DMS53 treated with DMSO at 0.1 percent for 48 hours (cell line): ENCODE data around the gene FBXL19.
A peak's percentile ranks its signal among the peaks of the same experiment; 100 is the strongest.

Experiments used
- DNase-seq: peaks from one replicate; lab custom pipeline; 2025; ENCODE audit not compliant: unreplicated experiment; lab: John Stamatoyannopoulos, UW

The FBXL19 gene

DNA sequence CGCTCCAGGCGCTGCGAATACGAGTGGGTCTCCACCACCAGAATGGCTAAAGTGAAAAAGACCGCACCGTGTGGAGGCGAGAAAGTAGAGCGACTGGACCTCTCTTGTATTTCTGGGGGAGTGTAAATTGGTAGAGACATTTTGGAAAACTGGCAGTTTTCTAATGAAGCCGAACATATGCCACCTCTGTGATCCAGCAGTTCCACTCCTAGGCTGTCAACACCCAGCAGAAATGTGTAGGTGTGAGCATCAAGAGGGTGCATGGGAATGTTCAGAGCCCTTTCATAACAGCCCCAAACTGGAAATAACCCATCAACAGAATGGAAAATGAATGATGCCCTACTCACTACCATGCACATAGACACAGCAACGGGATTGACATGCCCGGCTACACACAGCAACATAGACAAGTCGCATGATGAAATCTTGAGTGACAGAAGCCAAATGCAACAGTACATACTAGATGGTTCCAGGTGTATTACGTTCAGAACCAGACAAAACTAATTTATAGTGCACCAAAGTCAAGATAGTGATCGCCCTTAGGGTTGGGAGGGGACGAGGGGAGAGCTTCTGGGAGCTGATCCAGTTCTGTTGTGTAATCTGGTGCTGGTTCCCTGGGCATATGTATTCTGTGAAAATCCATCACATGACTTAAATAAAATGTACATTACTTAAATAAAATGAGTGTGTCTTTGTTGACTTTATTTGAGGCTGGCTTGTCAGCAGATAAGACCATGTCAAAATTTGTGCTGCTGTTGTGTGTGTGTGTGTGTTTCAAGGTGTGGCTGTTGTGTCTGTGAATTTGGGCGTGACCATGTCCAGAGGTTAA lies 28.6 kb upstream of the FBXL19 start:
- no peak for DNase-seq

DNA sequence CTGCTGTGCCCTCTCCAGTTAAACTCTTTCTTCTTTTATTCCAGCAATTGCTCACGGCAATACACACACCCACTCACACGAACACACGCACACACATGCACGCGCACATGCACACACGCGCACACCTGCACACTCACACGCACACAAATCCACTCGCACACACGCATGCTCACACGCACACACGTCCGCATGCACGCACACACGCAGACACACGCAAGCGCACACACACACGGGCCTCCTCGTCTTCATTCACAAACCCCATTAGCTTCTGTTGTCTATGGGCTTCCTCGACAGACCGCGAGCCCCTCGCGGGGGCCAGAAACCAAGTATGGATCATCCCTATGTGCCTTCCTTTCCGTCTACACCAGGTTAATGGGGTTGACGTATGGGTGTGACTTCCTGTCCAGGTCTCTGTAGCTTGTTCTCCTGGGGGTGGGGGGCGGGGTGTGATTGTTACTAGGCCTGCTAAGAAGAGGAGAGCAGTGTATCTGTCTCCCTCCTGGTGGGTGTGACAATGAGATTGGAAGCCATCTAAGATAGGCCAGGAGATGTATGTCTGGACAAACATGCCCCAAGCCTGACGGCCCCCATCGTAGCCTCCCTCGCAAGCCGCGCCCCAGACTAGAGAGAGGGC lies 27.6 kb upstream of the FBXL19 start:
- no peak for DNase-seq

DNA sequence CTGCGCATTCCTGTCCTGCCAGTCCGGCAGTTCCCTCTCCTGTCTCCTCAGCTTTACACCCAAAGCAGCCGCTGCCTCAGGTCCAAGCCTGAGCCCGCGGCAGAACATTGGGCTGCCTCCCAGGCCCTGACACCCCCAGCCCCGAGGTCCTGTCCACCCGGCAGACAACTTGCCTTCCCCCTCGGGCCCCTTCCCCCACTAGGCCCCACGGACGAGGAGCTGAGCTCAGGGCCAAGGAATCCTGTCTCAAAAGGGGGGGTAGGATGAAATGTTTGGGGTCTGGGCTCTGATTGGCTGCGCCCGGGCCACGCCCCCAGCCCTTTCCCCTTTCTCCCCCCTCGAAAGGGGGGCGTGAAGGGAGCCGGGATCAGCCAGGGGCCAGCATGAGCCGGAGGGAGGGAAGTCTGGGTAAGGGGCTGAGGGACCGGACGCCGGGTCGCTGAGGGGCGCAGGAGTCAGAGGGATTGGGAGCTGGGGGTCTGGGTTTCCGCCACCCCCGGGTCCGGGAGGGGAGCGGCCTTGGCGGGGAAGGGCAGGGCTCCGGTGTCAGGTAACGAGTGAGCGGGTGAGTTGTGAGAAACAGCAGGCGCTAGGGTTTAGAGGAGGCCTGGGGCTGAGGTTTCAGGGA lies 27.0 kb upstream of the FBXL19 start, which contains the start of gene CTF1:
TSS of gene CTF1 (plus strand) at position 354 of the 628 bp plus-strand sequence. CDS start at position 384, 30 bp downstream.
- no peak for DNase-seq

DNA sequence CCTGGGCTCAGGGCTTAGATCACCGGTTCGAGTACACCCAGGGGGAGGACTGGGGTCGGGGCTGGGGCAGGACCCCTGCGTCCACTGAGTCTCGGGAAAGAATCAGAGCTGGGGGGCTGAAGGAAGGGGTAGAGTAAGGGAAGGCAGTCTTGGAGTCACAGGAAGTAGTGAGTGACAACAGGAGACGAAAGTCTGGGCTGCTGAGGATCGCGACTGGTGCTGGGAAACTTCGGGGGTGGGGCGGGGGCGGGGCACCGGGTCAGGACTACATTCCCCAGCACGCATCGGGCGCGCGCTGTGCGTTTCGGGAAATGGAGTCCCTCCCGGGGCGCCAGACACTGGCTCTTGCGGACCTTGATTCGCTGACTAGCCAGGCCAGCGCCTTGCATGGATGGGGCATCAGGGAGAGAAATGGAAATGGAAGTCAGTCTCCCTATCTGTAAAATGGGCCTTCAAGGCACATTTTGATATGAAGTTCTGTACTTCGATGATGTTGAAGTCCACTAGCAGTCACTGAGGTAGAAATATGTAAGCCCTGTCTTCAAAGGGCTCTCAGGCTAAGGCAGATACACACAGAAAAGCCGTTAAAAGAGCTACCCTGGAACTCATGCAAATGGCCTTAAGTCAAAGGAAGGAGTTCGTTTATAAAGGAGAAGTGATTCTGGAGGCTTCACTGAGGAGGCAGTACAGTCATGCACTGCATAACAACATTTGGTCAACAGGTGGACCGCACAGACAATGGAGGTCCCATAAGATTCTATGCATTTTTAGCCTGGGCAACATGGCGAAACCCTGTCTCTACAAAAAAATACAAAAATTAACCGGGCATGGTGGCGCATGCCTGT lies 26.3 kb upstream of the FBXL19 start:
- peak; percentile 28 for DNase-seq

DNA sequence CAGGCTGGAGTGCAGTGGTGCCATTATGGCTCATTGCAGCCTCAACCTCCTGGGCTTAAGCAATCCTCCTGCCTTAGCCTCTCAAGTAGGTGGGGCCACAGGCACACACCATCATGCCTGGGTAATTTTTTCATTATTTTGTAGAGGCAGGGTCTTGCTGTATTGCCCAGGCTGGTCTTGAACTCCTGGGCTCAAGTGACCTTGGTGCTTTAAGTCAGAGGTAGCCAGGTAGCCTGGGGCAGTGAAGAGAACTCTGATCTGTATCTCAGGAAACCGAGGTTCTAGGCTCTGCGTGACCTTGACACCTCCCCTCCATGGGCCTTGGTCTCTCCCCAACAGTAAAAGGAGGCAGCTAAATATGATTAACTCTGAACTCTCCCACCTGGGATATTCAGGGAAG lies 23.6 kb upstream of the FBXL19 start:
- DNase-seq, result no peak

DNA sequence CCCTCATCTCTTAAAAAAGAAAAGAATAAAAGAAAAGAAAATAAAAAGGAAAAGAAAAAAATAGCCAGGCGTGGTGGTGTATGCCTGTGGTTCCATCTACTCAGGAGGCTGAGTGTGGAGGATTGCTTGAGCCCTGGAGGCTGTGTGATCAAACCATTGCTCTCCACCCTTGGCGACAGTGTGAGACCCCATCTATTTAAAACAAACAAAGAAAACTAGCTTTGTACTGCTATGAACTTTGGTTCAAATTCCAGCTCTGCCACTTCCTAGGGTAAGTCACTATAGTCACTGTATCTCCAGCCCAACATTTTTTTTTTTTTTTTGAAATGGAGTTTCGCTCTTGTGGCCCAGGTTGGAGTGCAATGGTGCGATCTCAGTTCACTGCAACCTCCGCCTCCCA lies 22.8 kb upstream of the FBXL19 start:
- DNase-seq, result no peak

DNA sequence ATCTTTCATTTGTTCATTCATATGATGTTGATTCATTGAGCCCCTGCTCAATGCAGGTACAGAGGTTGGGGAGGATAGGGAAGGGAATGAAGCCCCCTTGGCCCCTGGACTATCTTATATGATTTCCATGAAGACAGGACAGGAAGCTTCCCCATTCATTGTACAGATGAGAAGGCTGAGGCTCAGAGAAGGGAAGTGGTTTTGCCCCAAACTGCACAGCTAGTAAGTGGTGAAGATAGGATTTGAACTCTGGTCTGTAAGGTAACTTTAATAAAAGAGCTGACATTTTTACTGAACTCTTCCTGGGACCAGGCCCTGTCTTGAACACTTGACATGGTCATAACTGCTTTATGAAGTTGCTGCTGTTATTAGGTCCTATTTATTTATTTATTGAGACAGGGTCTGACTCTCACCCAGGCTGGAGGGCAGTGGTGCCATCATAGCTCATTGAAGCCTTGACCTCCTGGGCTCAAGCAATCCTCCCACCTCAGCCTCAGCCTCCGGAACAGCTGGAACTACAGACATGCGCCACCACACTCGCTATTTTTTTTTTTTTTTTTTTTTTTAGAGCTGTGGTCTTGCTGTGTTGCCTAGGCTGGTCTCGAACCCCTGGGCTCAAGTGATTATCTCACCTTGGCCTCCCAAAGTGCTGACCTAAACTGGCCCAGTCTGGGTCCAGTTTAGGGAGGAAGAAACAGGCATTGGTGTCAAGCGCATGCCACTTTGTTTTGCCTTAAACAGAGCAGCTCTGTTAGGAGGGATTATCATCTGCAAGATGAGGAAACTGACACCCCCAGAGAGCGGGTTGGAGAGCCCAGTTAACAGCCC lies 22.0 kb upstream of the FBXL19 start:
- DNase-seq, result no peak

DNA sequence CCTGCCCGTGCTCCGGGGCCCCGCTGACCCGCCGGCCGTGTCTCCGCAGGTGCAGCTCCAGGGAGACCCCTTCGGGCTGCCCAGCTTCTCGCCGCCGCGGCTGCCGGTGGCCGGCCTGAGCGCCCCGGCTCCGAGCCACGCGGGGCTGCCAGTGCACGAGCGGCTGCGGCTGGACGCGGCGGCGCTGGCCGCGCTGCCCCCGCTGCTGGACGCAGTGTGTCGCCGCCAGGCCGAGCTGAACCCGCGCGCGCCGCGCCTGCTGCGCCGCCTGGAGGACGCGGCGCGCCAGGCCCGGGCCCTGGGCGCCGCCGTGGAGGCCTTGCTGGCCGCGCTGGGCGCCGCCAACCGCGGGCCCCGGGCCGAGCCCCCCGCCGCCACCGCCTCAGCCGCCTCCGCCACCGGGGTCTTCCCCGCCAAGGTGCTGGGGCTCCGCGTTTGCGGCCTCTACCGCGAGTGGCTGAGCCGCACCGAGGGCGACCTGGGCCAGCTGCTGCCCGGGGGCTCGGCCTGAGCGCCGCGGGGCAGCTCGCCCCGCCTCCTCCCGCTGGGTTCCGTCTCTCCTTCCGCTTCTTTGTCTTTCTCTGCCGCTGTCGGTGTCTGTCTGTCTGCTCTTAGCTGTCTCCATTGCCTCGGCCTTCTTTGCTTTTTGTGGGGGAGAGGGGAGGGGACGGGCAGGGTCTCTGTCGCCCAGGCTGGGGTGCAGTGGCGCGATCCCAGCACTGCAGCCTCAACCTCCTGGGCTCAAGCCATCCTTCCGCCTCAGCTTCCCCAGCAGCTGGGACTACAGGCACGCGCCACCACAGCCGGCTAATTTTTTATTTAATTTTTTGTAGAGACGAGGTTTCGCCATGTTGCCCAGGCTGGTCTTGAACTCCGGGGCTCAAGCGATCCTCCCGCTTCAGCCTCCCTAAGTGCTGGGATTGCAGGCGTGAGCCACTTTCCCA lies 21.1 kb upstream of the FBXL19 start:
- peak; percentile 42 for DNase-seq

DNA sequence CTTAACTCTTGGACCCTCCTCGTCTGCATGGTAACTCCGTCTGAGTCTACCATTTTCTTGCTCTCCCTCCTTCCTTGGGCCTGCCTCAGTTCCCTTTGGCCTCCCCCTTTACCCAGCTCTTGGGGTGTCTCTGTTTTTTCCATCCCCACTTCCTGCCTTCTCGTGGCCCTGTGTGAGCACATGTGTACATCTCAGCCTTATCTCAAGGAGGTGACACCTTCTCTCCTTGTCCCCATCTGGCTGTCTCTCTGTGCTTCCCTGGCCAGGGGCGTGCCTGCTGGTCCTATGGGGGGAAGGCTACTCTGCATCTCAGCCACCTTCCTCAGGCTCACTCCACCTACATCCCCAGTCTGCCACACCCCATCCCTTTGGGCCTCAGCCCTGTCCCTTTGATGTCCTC lies 20.4 kb upstream of the FBXL19 start:
- DNase-seq, result no peak

DNA sequence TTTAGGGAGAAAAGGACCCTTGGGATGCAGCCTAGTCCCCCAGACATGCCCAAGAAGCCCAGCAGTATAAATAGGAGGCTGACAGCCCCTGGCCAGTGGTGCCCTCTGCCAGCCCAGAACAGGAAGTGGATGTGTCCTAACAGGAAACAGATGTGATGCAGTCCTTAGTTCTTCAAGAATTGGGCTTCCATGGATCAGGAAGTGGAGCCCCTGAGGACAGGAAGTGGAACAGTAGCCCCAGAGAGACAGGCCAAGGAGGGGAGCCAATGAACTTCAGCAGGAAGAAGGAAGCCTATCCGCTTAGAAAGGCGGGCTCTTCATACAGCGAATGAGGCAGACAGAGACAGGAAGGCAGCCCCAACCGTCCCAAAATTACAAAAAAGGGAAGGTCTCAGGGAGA lies 19.8 kb upstream of the FBXL19 start:
- DNase-seq, result no peak

DNA sequence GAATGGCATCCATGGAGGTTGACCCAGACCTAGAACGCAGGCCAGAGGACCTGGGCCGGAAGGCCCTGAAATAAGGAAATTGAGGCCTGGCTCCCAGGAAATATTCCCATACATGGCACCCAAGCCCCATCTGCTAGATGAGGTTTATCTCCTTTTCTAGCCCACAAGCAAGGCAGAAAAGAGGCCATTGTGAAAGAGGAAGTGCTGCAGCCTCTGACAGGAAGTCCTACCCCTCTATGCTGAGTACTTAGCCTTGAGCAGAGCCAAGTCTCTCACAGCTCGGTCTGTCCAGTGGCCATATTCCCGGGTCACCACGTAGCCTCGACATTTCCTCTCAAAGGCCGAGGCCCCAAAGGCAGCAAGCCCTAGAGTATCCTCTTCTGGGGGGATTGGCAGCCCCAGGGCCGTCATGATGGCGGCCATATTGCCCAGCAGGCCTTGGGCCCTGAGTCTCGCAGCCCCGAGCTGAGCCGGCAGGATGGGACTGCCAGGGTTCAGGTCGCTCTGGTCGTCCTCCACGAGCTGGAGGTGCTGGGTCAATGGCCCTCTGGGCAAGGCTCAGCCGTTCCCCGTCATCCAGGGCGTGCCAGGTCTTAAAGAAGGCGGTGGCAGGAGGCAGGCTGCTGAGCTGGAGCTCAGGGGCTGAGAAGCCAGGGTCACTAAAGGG lies 19.1 kb upstream of the FBXL19 start:
- DNase-seq, result no peak

DNA sequence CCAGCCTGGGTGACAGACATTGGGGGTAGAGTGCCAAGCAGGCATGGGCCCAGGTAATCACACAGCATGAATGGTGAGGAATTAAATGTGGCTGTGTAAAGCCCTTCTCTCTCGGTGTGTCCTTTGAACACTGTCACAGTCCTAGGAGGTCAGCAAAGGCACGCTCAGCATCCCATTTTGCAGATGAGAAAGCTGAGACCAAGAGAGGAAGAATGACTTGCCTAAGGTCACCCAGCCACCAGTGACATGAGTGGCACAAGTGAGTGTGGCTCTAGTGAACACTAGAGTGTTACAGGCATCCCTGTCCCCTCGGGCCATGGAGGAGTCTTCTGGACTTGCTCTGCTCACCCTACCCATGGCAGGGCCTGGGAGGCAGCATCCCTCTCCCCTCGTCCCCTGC lies 16.3 kb upstream of the FBXL19 start:
- no peak for DNase-seq

DNA sequence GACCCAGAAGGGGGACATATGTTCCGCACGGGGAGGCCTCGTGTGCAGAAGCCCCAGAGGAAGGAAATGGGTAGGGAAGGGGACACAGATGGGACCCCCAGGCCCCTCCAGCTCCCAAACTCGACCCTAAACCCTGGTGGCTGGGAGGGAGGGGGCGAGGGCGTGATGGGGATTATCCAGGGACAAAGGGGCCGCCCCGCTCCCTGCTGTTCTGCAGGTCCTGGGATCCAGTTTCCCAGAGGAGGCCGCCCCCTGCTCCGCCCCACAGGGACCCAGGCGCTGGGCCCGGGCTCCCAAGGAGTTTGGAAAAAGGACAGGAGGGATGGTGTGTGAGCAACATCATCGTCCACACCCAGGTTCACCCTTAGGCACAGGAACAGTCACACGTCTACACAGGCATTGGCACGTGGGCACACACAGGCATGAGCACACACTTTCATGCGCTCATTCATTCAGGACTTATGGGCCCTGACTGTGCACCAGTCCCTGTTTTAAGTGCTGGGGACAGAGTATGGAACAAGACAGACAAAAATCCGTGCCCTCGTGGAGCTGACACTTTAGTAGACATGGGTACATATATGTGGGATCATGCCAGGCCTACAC lies 12.8 kb upstream of the FBXL19 start:
- no peak for DNase-seq

DNA sequence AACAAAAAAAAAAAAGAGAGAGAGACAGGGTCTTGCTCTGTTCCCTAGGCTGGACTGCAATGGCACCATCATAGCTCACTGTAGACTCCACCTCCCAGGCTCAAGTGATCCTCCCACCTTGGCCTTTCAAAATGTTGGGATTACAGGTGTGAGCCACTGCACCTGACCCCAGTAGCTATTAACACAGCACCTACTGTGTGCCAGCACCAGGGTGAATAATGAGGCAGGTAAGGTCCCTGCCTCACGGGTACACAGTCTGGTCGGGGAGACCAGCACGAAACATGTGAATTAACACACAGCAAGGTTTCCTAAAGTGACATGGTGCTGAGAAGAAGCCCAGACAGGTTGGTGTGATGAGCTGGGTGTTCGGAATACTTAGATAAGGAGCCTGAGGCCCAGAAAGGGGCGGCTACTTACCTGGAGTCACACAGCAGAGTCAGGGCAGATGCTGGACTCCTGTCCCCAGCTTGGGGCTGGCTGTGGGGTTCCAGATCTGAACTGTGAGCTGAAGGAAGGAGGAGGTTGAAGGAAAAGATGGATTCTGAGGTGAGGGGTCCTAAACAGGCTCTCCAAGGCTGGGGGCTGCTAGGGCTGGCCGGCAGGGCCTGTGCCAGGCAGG lies 10.5 kb upstream of the FBXL19 start:
- no peak for DNase-seq

DNA sequence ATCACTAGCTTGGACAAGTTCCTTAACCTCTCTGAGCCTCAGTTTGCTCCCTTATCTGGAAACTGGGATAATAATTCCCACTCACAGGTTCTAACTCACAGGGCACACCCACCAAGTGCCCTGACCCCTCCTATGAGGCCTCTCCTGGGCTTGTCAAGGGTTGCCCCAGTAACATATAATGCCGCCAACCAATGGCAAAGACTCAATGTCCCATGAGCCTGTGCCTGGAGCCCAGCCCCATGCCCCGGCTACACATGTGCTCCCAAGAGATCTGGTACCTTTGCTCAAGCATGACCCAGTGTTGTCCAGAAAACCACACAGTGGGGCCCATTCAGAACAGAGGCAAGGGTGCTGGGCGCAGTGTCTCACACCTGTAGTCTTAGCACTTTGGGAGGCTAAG lies 8.5 kb upstream of the FBXL19 start:
- DNase-seq, result no peak

DNA sequence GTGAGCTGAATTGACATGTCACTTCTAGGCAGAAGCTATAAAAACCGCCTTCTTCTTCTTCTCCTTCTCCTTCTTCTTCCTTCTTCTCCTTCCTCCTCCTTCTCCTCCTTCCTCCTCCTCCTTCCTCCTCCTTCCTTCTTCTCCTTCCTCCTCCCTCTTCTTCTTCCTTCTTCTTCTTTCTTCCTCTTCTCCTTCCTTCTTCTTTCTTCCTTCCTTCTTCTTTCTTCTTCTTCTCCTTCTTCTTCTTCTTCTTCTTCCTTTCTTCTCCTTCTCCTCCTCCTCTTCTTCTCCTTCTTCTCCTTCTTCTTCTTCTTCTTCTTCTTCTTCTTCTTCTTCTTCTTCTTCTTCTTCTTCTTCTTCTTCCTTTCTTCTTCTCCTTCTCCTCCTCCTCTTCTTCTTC lies 4.8 kb upstream of the FBXL19 start:
- no peak for DNase-seq

DNA sequence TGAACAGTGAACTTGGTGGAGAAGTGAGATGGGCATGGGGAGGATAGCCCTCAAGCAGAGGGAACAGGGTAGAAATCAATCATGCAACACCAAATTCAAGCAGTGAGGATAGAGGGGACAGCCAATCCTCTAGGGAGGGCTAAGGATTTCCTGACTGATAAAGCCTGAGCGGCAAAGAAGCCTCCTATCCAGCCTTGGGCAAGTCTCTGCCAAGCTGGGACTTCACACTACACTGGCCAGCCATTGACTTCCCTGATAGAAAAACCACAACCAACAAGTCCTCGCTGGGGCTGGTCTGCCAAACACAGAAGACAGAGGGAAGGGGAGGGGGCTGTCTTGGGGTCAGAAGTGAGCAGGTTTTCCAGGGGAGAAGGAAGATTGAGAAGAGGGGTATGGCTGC lies 2.5 kb upstream of the FBXL19 start:
- no peak for DNase-seq

DNA sequence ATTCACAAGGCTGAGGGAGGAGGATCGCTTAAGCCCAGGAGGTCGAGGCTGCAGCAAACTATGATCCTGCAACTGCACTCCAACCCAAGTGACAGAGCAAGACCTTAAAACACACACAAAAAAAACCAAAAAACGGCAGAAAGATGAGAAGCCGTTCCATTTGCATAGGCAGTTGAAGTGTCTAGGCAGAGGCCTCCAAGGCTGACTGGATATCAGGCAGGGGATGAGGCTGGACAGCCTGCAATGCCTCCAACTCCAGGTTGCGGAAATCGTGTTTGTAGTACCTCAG lies 2.0 kb upstream of the FBXL19 start:
- DNase-seq, result no peak
